PC-3 (cell line): Measurements from ENCODE around the gene PRRC1. TPM values are rescaled to one million over a fixed set of nuclear protein-coding genes. Genes with fewer than 3 reads are reported as not detected.

Source experiments
- ATAC-seq: fragments of 200-7000 bp; cut with Tn5 transposase; 2 replicates; pipeline ENCODE4 v1.9.1; 2020; ENCODE audit warnings: mild to moderate bottlenecking, moderate library complexity
- BruUV-seq: library from RNA; stranded (reverse); fragments of 400-500 nt; replicated peaks from 2 replicates; lab custom pipeline; 2021; lab: Mats Ljungman, UMichigan
- CTCF ChIA-PET: fragments of 300-600 bp; sonication (Branson Sonifier 250); formaldehyde crosslinking; loops from one replicate; lab custom pipeline; 2022; ENCODE audit warnings: antibody characterized with exemption; lab: Charles Lee
- POLR2A ChIA-PET: fragments of 300-600 bp; sonication (Branson Sonifier 250); formaldehyde crosslinking; loops from one replicate; lab custom pipeline; 2022; ENCODE audit warnings: antibody characterized with exemption; ENCODE audit not compliant: unreplicated experiment; lab: Charles Lee
- DNase-seq: peaks from one replicate; pipeline ENCODE4 v3.0.0-alpha.2; 2015
- H2AFZ ChIP-seq: fragments of 300-600 bp; sonication (generic); 2 replicates; pipeline ENCODE4 v1.6.0; 2016; ENCODE audit warnings: antibody characterized with exemption, low read length
- H3F3A ChIP-seq: fragments of 300-600 bp; sonication (generic); one replicate; pipeline ENCODE4 v1.6.0; 2017; ENCODE audit warnings: antibody characterized with exemption, low read length, control low read depth, mild to moderate bottlenecking; ENCODE audit not compliant: unreplicated experiment
- H3K27ac ChIP-seq: fragments of 300-600 bp; sonication (generic); 2 replicates; pipeline ENCODE4 v1.5.1; 2016; ENCODE audit warnings: mild to moderate bottlenecking, low read length
- H3K27me3 ChIP-seq: fragments of 300-600 bp; sonication (generic); 2 replicates; pipeline ENCODE4 v1.6.1; 2016; ENCODE audit warnings: low read length, mixed read lengths
- H3K36me3 ChIP-seq: fragments of 300-600 bp; sonication (generic); 2 replicates; pipeline ENCODE4 v1.6.1; 2016; ENCODE audit warnings: low read depth, mixed run types, low read length, mixed read lengths
- H3K4me1 ChIP-seq: fragments of 300-600 bp; sonication (generic); 2 replicates; pipeline ENCODE4 v1.5.1; 2016; ENCODE audit warnings: low read length; ENCODE audit not compliant: insufficient read depth
- H3K4me2 ChIP-seq: fragments of 300-600 bp; sonication (generic); 2 replicates; pipeline ENCODE4 v1.6.0; 2016; ENCODE audit warnings: low read length
- H3K4me3 ChIP-seq: fragments of 300-600 bp; sonication (generic); 2 replicates; pipeline ENCODE4 v1.5.1; 2016; ENCODE audit warnings: mild to moderate bottlenecking, low read length, mixed read lengths
- H3K79me2 ChIP-seq: fragments of 300-600 bp; sonication (generic); 2 replicates; pipeline ENCODE4 v1.6.1; 2017; ENCODE audit warnings: low read length, mixed read lengths
- H3K9ac ChIP-seq: fragments of 300-600 bp; sonication (generic); 2 replicates; pipeline ENCODE4 v1.6.0; 2016; ENCODE audit warnings: mild to moderate bottlenecking, low read length
- H3K9me2 ChIP-seq: fragments of 300-600 bp; sonication (generic); replicated peaks from 2 replicates; pipeline ENCODE4 v1.6.1; 2016; ENCODE audit warnings: mixed run types, low read length, mixed read lengths
- H3K9me3 ChIP-seq: fragments of 300-600 bp; sonication (generic); 2 replicates; pipeline ENCODE4 v1.6.1; 2016; ENCODE audit warnings: low read length, mixed read lengths
- H4K20me1 ChIP-seq: fragments of 300-600 bp; sonication (generic); 2 replicates; pipeline ENCODE4 v1.6.1; 2016; ENCODE audit warnings: low read length, mixed read lengths
- EZH2 ChIP-seq: fragments of 300-600 bp; sonication (generic); IDR thresholded peaks from one replicate; pipeline ENCODE4 v1.6.1; 2017; ENCODE audit warnings: antibody characterized with exemption, mild to moderate bottlenecking, low read length; ENCODE audit not compliant: unreplicated experiment
- EZH2phosphoT487 ChIP-seq: fragments of 300-600 bp; sonication (generic); IDR thresholded peaks from 2 replicates; pipeline ENCODE4 v1.6.1; 2018; ENCODE audit warnings: mild to moderate bottlenecking, antibody characterized with exemption, low read length, borderline replicate concordance
- intact Hi-C: fragments of 100-400 bp; cut with micrococcal nuclease; formaldehyde crosslinking; loops from 2 replicates; pipeline ENCODE4 v1.9.0; 2023
- total RNA-seq: library from RNA; depleted of rRNA; stranded (reverse); fragments of >200 nt; gene quantifications from 2 replicates; pipeline ENCODE4 v1.2.3, GENCODE V29; 2014
- TF ChIP-seq, protein P1 (sequence below): fragments of 300-600 bp; sonication (generic); conservative IDR thresholded peaks from 2 replicates; pipeline ENCODE4 v1.5.1; 2017; ENCODE audit warnings: antibody characterized with exemption, low read depth, mild to moderate bottlenecking, low read length

PRRC1 gene
- total RNA-seq, 1 experiment from 2014 or later, result 56.4 TPM

DNA sequence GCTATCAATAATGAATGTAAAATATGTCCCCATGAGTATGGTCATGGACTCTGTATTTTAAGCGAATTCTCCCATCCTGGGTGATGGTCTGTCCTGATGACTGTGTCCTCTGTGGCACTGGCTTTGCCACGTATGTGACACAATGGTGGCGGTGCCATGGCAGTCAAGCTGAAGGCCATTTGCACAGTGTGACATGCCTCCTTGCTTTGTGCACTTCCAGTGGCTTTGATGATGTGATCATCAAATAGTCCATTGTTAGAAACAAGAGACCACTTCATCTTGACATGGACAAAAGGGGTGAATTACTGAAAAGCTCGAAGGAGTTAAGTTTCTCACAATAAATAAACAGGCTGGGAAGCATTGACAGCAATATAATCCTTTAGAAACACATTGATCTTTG, 31.0 kb upstream of the PRRC1 start:
- no peaks in the 10 kb centered on the region for H3K36me3 ChIP-seq
- no peak overlapping the region for H3K4me3 ChIP-seq
- no peaks in the 10 kb centered on the region for H4K20me1 ChIP-seq
- TF ChIP-seq, protein P1, sequence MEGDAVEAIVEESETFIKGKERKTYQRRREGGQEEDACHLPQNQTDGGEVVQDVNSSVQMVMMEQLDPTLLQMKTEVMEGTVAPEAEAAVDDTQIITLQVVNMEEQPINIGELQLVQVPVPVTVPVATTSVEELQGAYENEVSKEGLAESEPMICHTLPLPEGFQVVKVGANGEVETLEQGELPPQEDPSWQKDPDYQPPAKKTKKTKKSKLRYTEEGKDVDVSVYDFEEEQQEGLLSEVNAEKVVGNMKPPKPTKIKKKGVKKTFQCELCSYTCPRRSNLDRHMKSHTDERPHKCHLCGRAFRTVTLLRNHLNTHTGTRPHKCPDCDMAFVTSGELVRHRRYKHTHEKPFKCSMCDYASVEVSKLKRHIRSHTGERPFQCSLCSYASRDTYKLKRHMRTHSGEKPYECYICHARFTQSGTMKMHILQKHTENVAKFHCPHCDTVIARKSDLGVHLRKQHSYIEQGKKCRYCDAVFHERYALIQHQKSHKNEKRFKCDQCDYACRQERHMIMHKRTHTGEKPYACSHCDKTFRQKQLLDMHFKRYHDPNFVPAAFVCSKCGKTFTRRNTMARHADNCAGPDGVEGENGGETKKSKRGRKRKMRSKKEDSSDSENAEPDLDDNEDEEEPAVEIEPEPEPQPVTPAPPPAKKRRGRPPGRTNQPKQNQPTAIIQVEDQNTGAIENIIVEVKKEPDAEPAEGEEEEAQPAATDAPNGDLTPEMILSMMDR, result no peak
- POLR2A ChIA-PET, result no interaction called here
- CTCF ChIA-PET, result no interaction called here
- no peak overlapping the region for H3K9ac ChIP-seq
- H3K9me2 ChIP-seq, result no peaks in the 10 kb centered on the region
- no peak overlapping the region for H2AFZ ChIP-seq
- no peaks in the 10 kb centered on the region for H3K79me2 ChIP-seq
- no peaks in the 10 kb centered on the region for H3K9me3 ChIP-seq
- H3K27me3 ChIP-seq, result peaks cover 52% of the 10 kb centered on the region
- no TSS peak for BruUV-seq
- H3K4me2 ChIP-seq, result no peak overlapping the region
- no peaks in the 10 kb centered on the region for H3F3A ChIP-seq
- intact Hi-C loops, result no loop called here
- DNase-seq (no peak), ATAC-seq (no peak)
- H3K27ac ChIP-seq, result no peak overlapping the region
- no peaks in the 10 kb centered on the region for H3K4me1 ChIP-seq

DNA sequence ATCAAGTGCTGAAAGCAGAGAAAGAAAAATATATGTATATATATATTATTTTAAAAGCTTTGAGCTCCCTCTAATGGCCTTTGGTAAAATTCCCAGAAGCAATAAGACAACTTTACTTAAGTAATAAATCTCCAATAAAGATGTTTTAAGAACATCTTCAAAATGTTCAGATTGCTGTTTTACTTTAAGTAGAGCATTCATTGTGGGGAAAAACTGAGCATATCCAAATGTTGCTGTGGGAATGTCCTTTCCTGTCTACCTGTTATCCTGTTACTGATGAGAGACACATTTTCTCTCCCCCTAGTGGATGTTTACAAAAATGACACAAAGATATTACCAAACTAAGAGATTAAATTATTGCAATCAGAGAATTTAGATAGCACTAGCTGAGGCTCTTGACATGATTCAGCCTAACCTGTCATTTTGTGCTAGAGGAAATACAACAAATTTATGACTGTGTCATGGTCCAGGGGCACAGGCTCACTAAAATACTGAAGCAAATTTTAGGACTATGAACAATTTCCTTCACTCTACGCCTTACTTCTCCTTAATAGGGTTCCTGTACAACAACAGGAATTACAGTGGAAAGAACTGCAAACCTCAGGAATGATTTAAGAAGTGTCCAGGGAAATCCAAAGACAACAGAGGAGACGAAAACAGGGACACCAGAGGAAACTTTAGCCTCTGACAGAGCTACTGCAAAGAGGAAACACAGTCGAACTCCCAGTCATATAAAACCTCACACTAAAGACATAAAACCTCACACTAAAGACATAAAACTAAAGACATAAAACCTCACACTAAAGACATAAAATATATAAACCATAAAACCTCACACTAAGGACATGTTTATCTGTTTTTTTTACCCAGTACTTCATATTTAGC, 24.3 kb upstream of the PRRC1 start:
- H3K9me3 ChIP-seq, result no peaks in the 10 kb centered on the region
- peak; percentile 76 for ATAC-seq
- no TSS peak for BruUV-seq
- H3K9me2 ChIP-seq, result no peaks in the 10 kb centered on the region
- no peak overlapping the region for H2AFZ ChIP-seq
- H3K27me3 ChIP-seq, result peaks cover 61% of the 10 kb centered on the region
- H3K9ac ChIP-seq, result no peak overlapping the region
- H3K4me1 ChIP-seq, result no peaks in the 10 kb centered on the region
- no peaks in the 10 kb centered on the region for H4K20me1 ChIP-seq
- H3K36me3 ChIP-seq, result no peaks in the 10 kb centered on the region
- intact Hi-C loops, result loop anchor here (1.0 to 5.0 kb wide), 2 partner anchors 203 to 836 kb away; partner anchors contain the start of gene MEGF10
- no peaks in the 10 kb centered on the region for H3K79me2 ChIP-seq
- TF ChIP-seq EZH2phosphoT487 (no peak), EZH2 (no peak)
- TF ChIP-seq, protein P1, result peak; percentile 98
- POLR2A ChIA-PET, result interaction anchor here (0.6 kb wide), 1 partner anchor 735 kb away, joined by 4 read pairs; no protein-coding TSS in a partner anchor
- CTCF ChIA-PET, result interaction anchor here (0.5 to 1.2 kb wide), 11 partner anchors 9 to 715 kb away, joined by 3 to 10 read pairs (median 3); no protein-coding TSS in a partner anchor
- no peak overlapping the region for H3K4me3 ChIP-seq
- no peaks in the 10 kb centered on the region for H3F3A ChIP-seq
- no peak overlapping the region for H3K4me2 ChIP-seq
- H3K27ac ChIP-seq, result no peak overlapping the region
- peak; percentile 48 for DNase-seq

DNA sequence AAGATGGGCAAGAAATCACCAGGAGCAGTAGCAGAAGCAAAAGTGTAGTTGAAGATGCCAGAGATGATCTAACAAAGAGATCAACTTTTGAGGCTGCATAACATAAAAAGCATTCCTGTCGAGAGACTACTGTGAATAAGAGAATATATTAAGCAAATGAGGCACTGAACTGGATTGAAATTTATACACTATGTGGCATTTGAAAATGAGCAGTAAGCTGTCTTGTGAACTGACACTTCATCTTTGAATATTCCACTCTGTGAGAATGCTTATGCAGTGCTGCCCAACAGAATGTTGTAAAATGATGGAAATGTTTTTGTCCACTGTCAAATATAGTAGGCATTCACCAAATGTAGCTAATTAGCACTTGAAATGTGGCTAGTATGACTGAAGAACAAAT, 18.9 kb upstream of the PRRC1 start:
- no TSS peak for BruUV-seq
- no peak overlapping the region for H3K27ac ChIP-seq
- H3K9ac ChIP-seq, result no peak overlapping the region
- intact Hi-C loops, result no loop called here
- no peaks in the 10 kb centered on the region for H3K9me3 ChIP-seq
- no peak overlapping the region for H3K4me2 ChIP-seq
- DNase-seq (no peak), ATAC-seq (no peak)
- TF ChIP-seq EZH2 (no peak), EZH2phosphoT487 (no peak)
- TF ChIP-seq, protein P1, result no peak
- H3K4me1 ChIP-seq, result no peaks in the 10 kb centered on the region
- no peaks in the 10 kb centered on the region for H4K20me1 ChIP-seq
- H2AFZ ChIP-seq, result no peak overlapping the region
- CTCF ChIA-PET, result interaction anchor here (0.7 kb wide), 1 partner anchor 29 kb away, joined by 3 read pairs; no protein-coding TSS in a partner anchor
- H3K9me2 ChIP-seq, result no peaks in the 10 kb centered on the region
- no peaks in the 10 kb centered on the region for H3K36me3 ChIP-seq
- H3K79me2 ChIP-seq, result no peaks in the 10 kb centered on the region
- no peak overlapping the region for H3K4me3 ChIP-seq
- peaks cover 67% of the 10 kb centered on the region for H3K27me3 ChIP-seq
- no peaks in the 10 kb centered on the region for H3F3A ChIP-seq
- POLR2A ChIA-PET, result no interaction called here
